IMR-90 (cell line): ENCODE measurements around the gene GBE1. TPM values are rescaled to one million over a fixed set of nuclear protein-coding genes. Genes with fewer than 3 reads are reported as not detected.

Experiments
- ATAC-seq: fragments of 200-7000 bp; cut with Tn5 transposase; 2 replicates; pipeline ENCODE4 v1.9.1; 2020; ENCODE audit warnings: low read depth, mild to moderate bottlenecking, moderate library complexity
- BruUV-seq: library from RNA; stranded (reverse); fragments of 400-500 nt; replicated peaks from 2 replicates; lab custom pipeline; 2021; lab: Mats Ljungman, UMichigan
- CTCF ChIA-PET: fragments of 300-600 bp; formaldehyde crosslinking; extraction: SDS; loops from one replicate; lab custom pipeline; 2021; ENCODE audit warnings: antibody characterized with exemption; lab: Yijun Ruan, JAX
- POLR2A ChIA-PET: fragments of 300-600 bp; sonication (Branson Sonifier 250); formaldehyde crosslinking; loops from one replicate; lab custom pipeline; 2022; ENCODE audit warnings: antibody characterized with exemption; ENCODE audit not compliant: unreplicated experiment; lab: Charles Lee
- DNase-seq: peaks from one replicate; pipeline ENCODE4 v3.0.0; 2013
- H2AFZ ChIP-seq: replicated peaks from 2 replicates; pipeline ENCODE3; 2013; ENCODE audit warnings: low read length, mild to moderate bottlenecking; ENCODE audit not compliant: poor library complexity
- H2AK5ac ChIP-seq: 2 replicates; pipeline ENCODE4 v1.6.1; 2013; ENCODE audit warnings: low read depth, low read length, inconsistent platforms
- H2AK9ac ChIP-seq: replicated peaks from 2 replicates; pipeline ENCODE3; 2013; ENCODE audit warnings: mild to moderate bottlenecking, low read depth, low read length, moderate library complexity; ENCODE audit not compliant: poor library complexity
- H2BK120ac ChIP-seq: 2 replicates; pipeline ENCODE4 v1.6.1; 2013; ENCODE audit warnings: low read depth, low read length, inconsistent platforms
- H2BK15ac ChIP-seq: 3 replicates; pipeline ENCODE4 v1.6.1; 2013; ENCODE audit warnings: low read depth, low read length, inconsistent platforms
- H2BK20ac ChIP-seq: 2 replicates; pipeline ENCODE4 v1.6.1; 2013; ENCODE audit warnings: low read depth, mild to moderate bottlenecking, inconsistent platforms, low read length, moderate library complexity
- H2BK5ac ChIP-seq: 2 replicates; pipeline ENCODE4 v1.6.1; 2013; ENCODE audit warnings: mild to moderate bottlenecking, low read depth, low read length, inconsistent platforms; ENCODE audit not compliant: poor library complexity, severe bottlenecking
- H3K14ac ChIP-seq: replicated peaks from 2 replicates; pipeline ENCODE4 v1.6.1; 2013; ENCODE audit warnings: low read depth, low read length, inconsistent platforms
- H3K18ac ChIP-seq: 2 replicates; pipeline ENCODE4 v1.6.1; 2013; ENCODE audit warnings: low read depth, low read length, control low read depth
- H3K23ac ChIP-seq: 2 replicates; pipeline ENCODE4 v1.6.1; 2013; ENCODE audit warnings: low read depth, low read length, inconsistent platforms
- H3K27ac ChIP-seq: 2 replicates; pipeline ENCODE4 v1.5.1; 2013; ENCODE audit warnings: mild to moderate bottlenecking, control low read depth, low read length; ENCODE audit not compliant: insufficient read depth
- H3K27me3 ChIP-seq: 2 replicates; pipeline ENCODE4 v1.6.1; 2013; ENCODE audit warnings: low read length; ENCODE audit not compliant: control insufficient read depth, insufficient read depth
- H3K36me3 ChIP-seq: 2 replicates; pipeline ENCODE4 v1.6.1; 2013; ENCODE audit warnings: low read length, mixed read lengths; ENCODE audit not compliant: control insufficient read depth, insufficient read depth
- H3K4ac ChIP-seq: 2 replicates; pipeline ENCODE4 v1.6.1; 2013; ENCODE audit warnings: low read depth, low read length, inconsistent platforms
- H3K4me1 ChIP-seq: 2 replicates; pipeline ENCODE4 v1.6.1; 2013; ENCODE audit warnings: low read length, mixed read lengths; ENCODE audit not compliant: control insufficient read depth, insufficient read depth
- H3K4me2 ChIP-seq: 2 replicates; pipeline ENCODE4 v1.6.1; 2013; ENCODE audit warnings: low read depth, mild to moderate bottlenecking, control low read depth, low read length, moderate library complexity
- H3K4me3 ChIP-seq: 2 replicates; pipeline ENCODE4 v1.5.1; 2013; ENCODE audit warnings: low read depth, mild to moderate bottlenecking, control low read depth, low read length, moderate library complexity; ENCODE audit not compliant: insufficient read depth
- H3K56ac ChIP-seq: 2 replicates; pipeline ENCODE4 v1.6.1; 2013; ENCODE audit warnings: low read length, inconsistent platforms; ENCODE audit not compliant: insufficient read depth; ENCODE audit errors: extremely low read depth
- H3K79me1 ChIP-seq, 2 experiments: 2 replicates each; pipeline ENCODE4 v1.6.1; 2013; ENCODE audit warnings: low read length in 2 of 2, inconsistent platforms in 1 of 2, low read depth in 1 of 2
- H3K9ac ChIP-seq: 2 replicates; pipeline ENCODE4 v1.6.1; 2013; ENCODE audit warnings: low read depth, low read length, control low read depth
- H3K9me1 ChIP-seq: 2 replicates; pipeline ENCODE4 v1.6.1; 2013; ENCODE audit warnings: low read length, inconsistent platforms; ENCODE audit not compliant: insufficient read depth
- H3K9me3 ChIP-seq: 2 replicates; pipeline ENCODE4 v1.6.1; 2013; ENCODE audit warnings: low read length; ENCODE audit not compliant: control insufficient read depth, insufficient read depth
- H4K20me1 ChIP-seq: 2 replicates; pipeline ENCODE4 v1.6.1; 2013; ENCODE audit warnings: low read length, inconsistent platforms; ENCODE audit not compliant: insufficient read depth
- H4K5ac ChIP-seq: 2 replicates; pipeline ENCODE4 v1.6.1; 2013; ENCODE audit warnings: mild to moderate bottlenecking, low read depth, low read length, control low read depth
- H4K8ac ChIP-seq, 2 experiments: 2 replicates each; pipeline ENCODE4 v1.6.1; 2013; ENCODE audit warnings: low read depth in 2 of 2, low read length in 2 of 2, control low read depth in 1 of 2, inconsistent platforms in 1 of 2
- H4K91ac ChIP-seq: 2 replicates; pipeline ENCODE4 v1.6.1; 2013; ENCODE audit warnings: low read depth, low read length, inconsistent platforms; ENCODE audit not compliant: insufficient read depth
- CHD1 ChIP-seq: IDR thresholded peaks from 2 replicates; pipeline ENCODE4 v1.6.1; 2012; ENCODE audit warnings: low read depth, low read length, improper control_type of control experiment
- FOS ChIP-seq: fragments of 150-350 bp; IDR thresholded peaks from 2 replicates; pipeline ENCODE4 v1.6.1; 2016; ENCODE audit warnings: low read depth, low read length
- NFE2L2 ChIP-seq: fragments of 150-350 bp; IDR thresholded peaks from 2 replicates; pipeline ENCODE4 v1.6.1; 2016; ENCODE audit warnings: low read depth, mild to moderate bottlenecking, low read length
- POLR2A ChIP-seq: IDR thresholded peaks from 2 replicates; pipeline ENCODE4 v1.6.1; 2012; ENCODE audit warnings: mild to moderate bottlenecking, low read depth, low read length
- RCOR1 ChIP-seq: IDR thresholded peaks from 2 replicates; pipeline ENCODE4 v1.6.1; 2012; ENCODE audit warnings: mild to moderate bottlenecking, low read length, improper control_type of control experiment; ENCODE audit not compliant: insufficient replicate concordance
- SMC3 ChIP-seq: fragments of 150-350 bp; IDR thresholded peaks from 2 replicates; pipeline ENCODE4 v1.6.1; 2016; ENCODE audit warnings: low read depth, mild to moderate bottlenecking, antibody characterized with exemption, low read length, moderate library complexity
- WGBS, 2 experiments: methylation state at CpG; one replicate each; pipeline versions ENCODE4 v1.1.5 to v1.1.7; 2013; ENCODE audit warnings: missing lambda C conversion rate in 2 of 2; ENCODE audit not compliant: insufficient read length in 1 of 2; ENCODE audit errors: extremely low coverage in 2 of 2; 5-methylcytosine and 5-hydroxymethylcytosine counted together
- dilution Hi-C: fragments of 300-500 bp; cut with HindIII; formaldehyde crosslinking; loops from one replicate; pipeline ENCODE4 v1.14.3; 2018; ENCODE audit warnings: low sequenced_read_pairs; ENCODE audit not compliant: unreplicated experiment
- in situ Hi-C: fragments of 300-500 bp; cut with MboI; formaldehyde crosslinking; loops from 3 replicates; pipeline ENCODE4 v1.14.3; 2019; ENCODE audit warnings: low sequenced_read_pairs, inconsistent platforms, mixed read lengths
- intact Hi-C: fragments of 100-400 bp; cut with micrococcal nuclease; formaldehyde crosslinking; loops from 2 replicates; pipeline ENCODE4 v1.10.0; 2022
- polyA plus RNA-seq, 3 experiments: library from polyadenylated mRNA; depleted of rRNA; stranded (reverse); fragments of >200 nt; gene quantifications; 2 replicates each; pipeline ENCODE4 v1.2.3, GENCODE V29; 2012; ENCODE audit warnings: low replicate concordance in 1 of 3
- total RNA-seq: library from RNA; depleted of rRNA; stranded (reverse); fragments of >200 nt; gene quantifications from 2 replicates; pipeline ENCODE4 v1.2.3, GENCODE V29; 2012
- TF ChIP-seq, protein P1 (sequence below): conservative IDR thresholded peaks from 2 replicates; pipeline ENCODE4 v1.5.1; 2012; ENCODE audit warnings: mild to moderate bottlenecking, low read depth, low read length, improper control_type of control experiment

Gene GBE1
- total and polyA plus RNA-seq, 2 of the 4 experiments (the other 2 are of a cell fraction), result 36.7 to 90.3 TPM

DNA sequence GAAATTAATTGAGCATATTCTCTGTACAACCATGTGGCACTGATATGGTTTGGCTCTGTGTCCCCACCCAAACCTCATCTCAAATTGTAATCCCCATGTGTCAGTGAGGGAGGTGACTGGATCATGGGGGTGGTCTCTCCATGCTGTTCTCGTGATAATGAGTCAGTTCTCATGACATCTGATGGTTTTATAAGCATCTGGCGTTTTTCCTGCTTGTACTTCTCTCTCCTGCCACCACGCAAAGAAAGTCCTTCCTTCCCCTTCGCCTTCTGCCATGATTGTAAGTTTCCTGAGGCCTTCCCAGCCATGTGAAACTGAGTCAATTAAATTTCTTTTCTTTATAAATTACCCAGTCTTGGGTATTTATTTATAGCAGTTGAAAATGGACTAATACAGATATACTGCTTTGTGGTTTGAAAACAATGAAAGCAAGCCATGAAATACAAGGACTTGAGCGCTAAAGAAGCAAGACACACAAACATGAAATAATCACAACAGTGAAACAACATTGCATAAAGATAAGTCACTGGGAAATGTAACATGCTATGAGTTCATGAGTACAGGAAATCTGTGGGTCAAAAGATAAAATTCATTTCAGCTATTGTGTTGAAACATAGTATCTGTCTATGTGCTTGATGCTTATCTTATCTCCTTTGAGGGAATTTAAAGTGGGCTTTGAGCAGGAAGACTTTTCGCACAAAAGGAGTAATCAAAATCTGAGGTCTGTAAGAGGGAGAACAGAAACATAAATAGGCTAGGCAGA lies 288.7 kb downstream of the GBE1 start:
- Histone ChIP-seq H3K23ac (no peak overlapping the region), H3K4me2 (no peak overlapping the region), H3K56ac (no peak overlapping the region), H2AFZ (no peak overlapping the region), H3K14ac (no peak overlapping the region), H3K4ac (no peak overlapping the region), H3K27me3 (no peaks in the 10 kb centered on the region), H3K9me3 (no peaks in the 10 kb centered on the region), H3K4me1 (no peaks in the 10 kb centered on the region), H2BK15ac (no peak overlapping the region), H4K20me1 (no peaks in the 10 kb centered on the region), H2AK5ac (no peak overlapping the region), H3K79me1 (no peaks in the 10 kb centered on the region), H3K18ac (no peak overlapping the region), H4K91ac (no peak overlapping the region), H2BK5ac (no peak overlapping the region), H3K4me3 (no peak overlapping the region), H2AK9ac (no peak overlapping the region), H3K36me3 (no peaks in the 10 kb centered on the region), H3K9ac (no peak overlapping the region), H4K8ac (no peak overlapping the region), H3K27ac (no peak overlapping the region), H3K9me1 (no peaks in the 10 kb centered on the region), H2BK120ac (no peak overlapping the region), H2BK20ac (no peak overlapping the region), H4K5ac (no peak overlapping the region)
- TF ChIP-seq SMC3 (no peak), NFE2L2 (no peak), POLR2A (no peak), CHD1 (no peak), RCOR1 (no peak), FOS (no peak)
- TF ChIP-seq, protein P1, sequence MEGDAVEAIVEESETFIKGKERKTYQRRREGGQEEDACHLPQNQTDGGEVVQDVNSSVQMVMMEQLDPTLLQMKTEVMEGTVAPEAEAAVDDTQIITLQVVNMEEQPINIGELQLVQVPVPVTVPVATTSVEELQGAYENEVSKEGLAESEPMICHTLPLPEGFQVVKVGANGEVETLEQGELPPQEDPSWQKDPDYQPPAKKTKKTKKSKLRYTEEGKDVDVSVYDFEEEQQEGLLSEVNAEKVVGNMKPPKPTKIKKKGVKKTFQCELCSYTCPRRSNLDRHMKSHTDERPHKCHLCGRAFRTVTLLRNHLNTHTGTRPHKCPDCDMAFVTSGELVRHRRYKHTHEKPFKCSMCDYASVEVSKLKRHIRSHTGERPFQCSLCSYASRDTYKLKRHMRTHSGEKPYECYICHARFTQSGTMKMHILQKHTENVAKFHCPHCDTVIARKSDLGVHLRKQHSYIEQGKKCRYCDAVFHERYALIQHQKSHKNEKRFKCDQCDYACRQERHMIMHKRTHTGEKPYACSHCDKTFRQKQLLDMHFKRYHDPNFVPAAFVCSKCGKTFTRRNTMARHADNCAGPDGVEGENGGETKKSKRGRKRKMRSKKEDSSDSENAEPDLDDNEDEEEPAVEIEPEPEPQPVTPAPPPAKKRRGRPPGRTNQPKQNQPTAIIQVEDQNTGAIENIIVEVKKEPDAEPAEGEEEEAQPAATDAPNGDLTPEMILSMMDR, result no peak
- no CpG with 5 or more reads among the region's 6 CpGs for WGBS, 2 experiments
- ATAC-seq (no peak), DNase-seq (no peak)
- ChIA-PET CTCF (no interaction called here), POLR2A (no interaction called here)
- BruUV-seq, result no TSS peak
- intact Hi-C loops, result no loop called here
- in situ Hi-C loops, result no loop called here
- dilution Hi-C loops, result no loop called here
